H1 (cell line): ENCODE results near the gene RREB1. TPM values are rescaled to one million over a fixed set of nuclear protein-coding genes. Genes with fewer than 3 reads are reported as not detected.
A peak's percentile ranks its signal among the peaks of the same experiment; 100 is the strongest.

Experiments used
- CTCF ChIA-PET: fragments of 300-600 bp; sonication (Branson Sonifier 250); formaldehyde crosslinking; loops from one replicate; lab custom pipeline; 2021; ENCODE audit not compliant: partially characterized antibody; lab: Charles Lee
- POLR2A ChIA-PET: fragments of 300-600 bp; sonication (Branson Sonifier 250); formaldehyde crosslinking; loops from one replicate; lab custom pipeline; 2021; ENCODE audit warnings: inconsistent platforms; ENCODE audit not compliant: partially characterized antibody; lab: Charles Lee
- DNase-seq, 2 experiments: peaks; one replicate each; pipeline versions ENCODE4 v3.0.0 to v3.0.0-alpha.2; 2010 to 2022; ENCODE audit warnings: low spot score in 2 of 2, low read depth in 1 of 2, mixed read lengths in 1 of 2
- FAIRE-seq: peaks from 2 replicates; lab custom pipeline; 2011; peaks lifted over from hg19 to GRCh38; lab: Jason Lieb, UNC
- H2AFZ ChIP-seq: 2 replicates; pipeline ENCODE4 v1.8.1; 2012; ENCODE audit warnings: low read length, inconsistent platforms
- H2AK5ac ChIP-seq: 2 replicates; pipeline ENCODE4 v1.6.1; 2013; ENCODE audit warnings: low read depth, low read length
- H2BK120ac ChIP-seq: replicated peaks from 2 replicates; pipeline ENCODE3; 2013; ENCODE audit warnings: low read depth, low read length, inconsistent platforms
- H2BK12ac ChIP-seq: 2 replicates; pipeline ENCODE4 v1.6.1; 2013; ENCODE audit warnings: low read depth, low read length
- H2BK15ac ChIP-seq: 2 replicates; pipeline ENCODE4 v1.6.1; 2013; ENCODE audit warnings: low read length
- H2BK20ac ChIP-seq: 2 replicates; pipeline ENCODE4 v1.6.1; 2013; ENCODE audit warnings: low read length
- H2BK5ac ChIP-seq: 2 replicates; pipeline ENCODE4 v1.6.1; 2013; ENCODE audit warnings: low read depth, low read length
- H3K14ac ChIP-seq: 2 replicates; pipeline ENCODE4 v1.6.1; 2013; ENCODE audit warnings: inconsistent platforms; ENCODE audit not compliant: insufficient read length
- H3K18ac ChIP-seq: 2 replicates; pipeline ENCODE4 v1.6.1; 2013; ENCODE audit warnings: low read length; ENCODE audit errors: extremely low read depth
- H3K23ac ChIP-seq: 2 replicates; pipeline ENCODE4 v1.6.1; 2013; ENCODE audit warnings: inconsistent platforms; ENCODE audit not compliant: insufficient read length
- H3K23me2 ChIP-seq: 2 replicates; pipeline ENCODE4 v1.6.1; 2013; ENCODE audit warnings: low read depth, low read length
- H3K27ac ChIP-seq: 2 replicates; pipeline ENCODE4 v1.6.1; 2011; ENCODE audit warnings: low read depth, low read length, inconsistent platforms
- H3K27me3 ChIP-seq, 4 experiments: replicated peaks in 1 of 4; 1 replicate in 1 of 4; 2 replicates in 3 of 4; pipeline versions ENCODE4 v1.6.1 to v1.8.1; 2011 to 2013; ENCODE audit warnings: low read length in 3 of 4, mild to moderate bottlenecking in 3 of 4, inconsistent platforms in 2 of 4, mixed read lengths in 2 of 4, moderate library complexity in 1 of 4; ENCODE audit not compliant: control insufficient read depth in 3 of 4, insufficient read depth in 3 of 4; ENCODE audit errors: extremely low read depth in 1 of 4
- H3K36me3 ChIP-seq, 4 experiments: 2 replicates each; pipeline versions ENCODE4 v1.6.1 to v1.8.1; 2011 to 2013; ENCODE audit warnings: mild to moderate bottlenecking in 4 of 4, low read length in 3 of 4, moderate library complexity in 2 of 4, control low read depth in 1 of 4, inconsistent platforms in 1 of 4; ENCODE audit not compliant: insufficient read depth in 4 of 4, control insufficient read depth in 2 of 4
- H3K4ac ChIP-seq: replicated peaks from 2 replicates; pipeline ENCODE3; 2013; ENCODE audit warnings: low read length, low read depth, mixed read lengths, inconsistent platforms; ENCODE audit not compliant: insufficient read length
- H3K4me1 ChIP-seq, 4 experiments: replicated peaks in 1 of 4; 1 replicate in 1 of 4; 2 replicates in 3 of 4; pipeline versions ENCODE4 v1.6.1 to v1.8.1; 2011 to 2013; ENCODE audit warnings: low read length in 3 of 4, inconsistent platforms in 2 of 4, mixed read lengths in 1 of 4; ENCODE audit not compliant: insufficient read depth in 4 of 4, control insufficient read depth in 3 of 4
- H3K4me2 ChIP-seq, 2 experiments: 2 replicates each; pipeline versions ENCODE4 v1.6.1 to v1.8.1; 2011 to 2013; ENCODE audit warnings: low read depth in 2 of 2, low read length in 2 of 2, control low read depth in 1 of 2, inconsistent platforms in 1 of 2, mild to moderate bottlenecking in 1 of 2; ENCODE audit not compliant: insufficient read depth in 1 of 2
- H3K4me3 ChIP-seq, 4 experiments: fragments of 200-600, 300-600 bp in 1 of 4; sonication (generic), shearing (Covaris generic), sonication (Bioruptor Twin) in 1 of 4; 2 replicates each; pipeline versions ENCODE4 v1.5.1 to v1.8.1; 2011 to 2016; ENCODE audit warnings: low read length in 4 of 4, low read depth in 3 of 4, control low read depth in 2 of 4, inconsistent platforms in 2 of 4, mild to moderate bottlenecking in 2 of 4, mixed read lengths in 1 of 4, moderate library complexity in 1 of 4; ENCODE audit not compliant: insufficient read depth in 2 of 4; ENCODE audit errors: extremely low read depth in 1 of 4
- H3K56ac ChIP-seq: replicated peaks from 2 replicates; pipeline ENCODE3; 2013; ENCODE audit warnings: low read depth, mild to moderate bottlenecking, mixed read lengths, low read length, inconsistent platforms; ENCODE audit not compliant: insufficient read length
- H3K79me1 ChIP-seq: 2 replicates; pipeline ENCODE4 v1.6.1; 2013; ENCODE audit warnings: low read depth, low read length, control low read depth
- H3K79me2 ChIP-seq, 2 experiments: 2 replicates each; pipeline versions ENCODE4 v1.6.1 to v1.8.1; 2012 to 2013; ENCODE audit warnings: low read length in 2 of 2, mild to moderate bottlenecking in 2 of 2, inconsistent platforms in 1 of 2; ENCODE audit not compliant: insufficient read depth in 2 of 2, control insufficient read depth in 1 of 2
- H3K9ac ChIP-seq, 4 experiments: replicated peaks in 1 of 4; 1 replicate in 1 of 4; 2 replicates in 3 of 4; pipeline versions ENCODE4 v1.6.1 to v1.8.1; 2011 to 2013; ENCODE audit warnings: low read depth in 3 of 4, low read length in 3 of 4, control low read depth in 2 of 4, mild to moderate bottlenecking in 2 of 4, moderate library complexity in 2 of 4, inconsistent platforms in 1 of 4; ENCODE audit errors: extremely low read depth in 1 of 4
- H3K9me3 ChIP-seq, 2 experiments: 2 replicates each; pipeline versions ENCODE4 v1.6.1 to v1.8.1; 2012 to 2013; ENCODE audit warnings: mild to moderate bottlenecking in 2 of 2, moderate library complexity in 2 of 2, control low read depth in 1 of 2, inconsistent platforms in 1 of 2, low read depth in 1 of 2, low read length in 1 of 2, mixed read lengths in 1 of 2; ENCODE audit not compliant: insufficient read depth in 2 of 2
- H4K20me1 ChIP-seq, 2 experiments: replicated peaks in 1 of 2; 2 replicates each; pipeline versions ENCODE3 to v1.8.1; 2011 to 2013; ENCODE audit warnings: inconsistent platforms in 2 of 2, low read length in 2 of 2, mild to moderate bottlenecking in 1 of 2; ENCODE audit not compliant: insufficient read depth in 2 of 2, control insufficient read depth in 1 of 2
- H4K5ac ChIP-seq: 2 replicates; pipeline ENCODE4 v1.6.1; 2013; ENCODE audit warnings: low read length, low read depth, mixed read lengths, inconsistent platforms; ENCODE audit not compliant: insufficient read length
- H4K8ac ChIP-seq: 2 replicates; pipeline ENCODE4 v1.8.0; 2013; ENCODE audit warnings: mild to moderate bottlenecking, moderate library complexity, low read length, inconsistent platforms; ENCODE audit not compliant: insufficient read depth; ENCODE audit errors: extremely low read depth
- H4K91ac ChIP-seq: replicated peaks from 2 replicates; pipeline ENCODE3; 2013; ENCODE audit warnings: low read length, mixed read lengths, inconsistent platforms; ENCODE audit not compliant: insufficient read length
- BACH1 ChIP-seq: IDR thresholded peaks from 2 replicates; pipeline ENCODE4 v1.6.1; 2012; ENCODE audit warnings: low read length, improper control_type of control experiment
- GABPA ChIP-seq: IDR thresholded peaks from 2 replicates; pipeline ENCODE4 v1.6.1; 2011; ENCODE audit warnings: mild to moderate bottlenecking, low read length, moderate library complexity, borderline replicate concordance; ENCODE audit not compliant: insufficient read depth
- SIN3A ChIP-seq, 2 experiments: IDR thresholded peaks in 1 of 2; conservative IDR thresholded peaks in 1 of 2; 2 replicates each; pipeline ENCODE4 v1.6.1; 2011 to 2012; ENCODE audit warnings: low read length in 2 of 2, improper control_type of control experiment in 1 of 2, low read depth in 1 of 2, mild to moderate bottlenecking in 1 of 2
- SIRT6 ChIP-seq: IDR thresholded peaks from one replicate; pipeline ENCODE4 v1.7.1; 2012; ENCODE audit warnings: low read length, inconsistent platforms
- ZNF274 ChIP-seq: IDR thresholded peaks from 2 replicates; pipeline ENCODE4 v1.7.0; 2012; ENCODE audit warnings: low read length, borderline replicate concordance; ENCODE audit errors: extremely low read depth
- WGBS, 2 experiments: shearing (Covaris generic) in 1 of 2; methylation state at CpG; one replicate each; pipeline versions ENCODE4 v1.1.6 to v1.1.7; 2013 to 2015; ENCODE audit warnings: low lambda C conversion rate in 2 of 2, mixed read lengths in 2 of 2, inconsistent platforms in 1 of 2, low coverage in 1 of 2, missing lambda C conversion rate in 1 of 2; ENCODE audit not compliant: insufficient replicate concordance in 2 of 2, insufficient coverage in 1 of 2, insufficient read length in 1 of 2; ENCODE audit errors: extremely low coverage in 1 of 2, missing lambda C conversion rate in 1 of 2; 5-methylcytosine and 5-hydroxymethylcytosine counted together
- polyA plus RNA-seq, 7 experiments: library from polyadenylated mRNA; depleted of rRNA in 3 of 7; stranded (reverse) in 5 of 7; unstranded in 2 of 7; fragments of >200 nt in 5 of 7; fragments of 200-250 nt in 2 of 7; gene quantifications; 1 replicate in 5 of 7; 2 replicates in 1 of 7; 4 replicates in 1 of 7; pipeline versions ENCODE4 v1.2.1 to v1.2.3, GENCODE V29; 2011 to 2013; ENCODE audit warnings: missing spikeins in 2 of 7, mixed read lengths in 2 of 7
- total RNA-seq: library from RNA; stranded (reverse); fragmentation: NEBNext Ultra II Directional; extraction: Animal tissue kit (Norgen Biotek cat#: 25700); gene quantifications from 2 replicates; pipeline ENCODE4 v1.2.1, GENCODE V29; 2021
- TF ChIP-seq, protein P1 (sequence below): IDR thresholded peaks from 2 replicates; pipeline ENCODE4 v1.6.1; 2011; ENCODE audit warnings: low read length, improper control_type of control experiment
- TF ChIP-seq, protein P2 (sequence below): IDR thresholded peaks from 2 replicates; pipeline ENCODE4 v1.6.1; 2012; ENCODE audit warnings: low read length, inconsistent platforms
- TF ChIP-seq, protein P3 (sequence below): IDR thresholded peaks from 2 replicates; pipeline ENCODE4 v1.6.1; 2012; ENCODE audit warnings: inconsistent platforms

The RREB1 gene
- total and polyA plus RNA-seq, 2 of the 8 experiments (the other 6 are each of a cell fraction or from before 2014, with no cell fraction given) = 3.9 to 34.7 TPM

DNA sequence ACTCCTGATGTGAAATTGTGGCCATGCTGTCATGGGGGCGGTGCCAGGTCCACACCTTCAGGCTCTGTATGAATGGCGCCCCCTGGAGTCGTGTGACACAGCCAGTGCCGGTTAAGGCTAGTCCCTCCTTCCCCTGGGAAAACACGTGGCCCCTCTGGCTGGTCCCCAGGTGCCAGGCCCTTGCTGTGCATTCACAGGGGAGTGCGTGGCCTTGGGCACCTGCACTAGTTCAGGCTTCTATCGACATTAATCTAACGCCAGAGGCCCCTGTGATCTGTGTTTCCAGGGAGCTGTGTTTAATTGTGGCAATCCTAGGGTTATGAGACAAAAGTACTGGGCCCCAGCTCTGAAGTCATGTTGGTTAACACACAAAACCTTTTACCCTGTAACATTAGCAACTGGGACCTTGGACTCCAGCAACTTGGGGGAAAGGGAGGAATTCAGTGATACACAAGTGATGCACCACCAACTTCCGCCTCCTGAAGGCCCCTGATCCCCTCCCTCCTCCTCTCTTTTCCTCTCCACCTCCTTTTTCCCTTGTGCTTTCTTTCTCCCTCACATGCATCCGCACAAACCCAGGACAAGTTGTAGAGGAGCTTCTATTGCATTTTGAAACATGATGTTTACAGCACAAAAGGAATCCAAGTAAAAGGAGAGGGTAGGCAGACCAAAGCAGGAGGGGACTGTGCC, 131.3 kb downstream of the RREB1 start:
- Histone ChIP-seq H2AK5ac (no peak overlapping the region; the same call in 1 of the 2 replicates), H3K9ac (no peak overlapping the region), H3K4me2 (no peak overlapping the region), H2AFZ (no peak overlapping the region), H3K4ac (no peak overlapping the region), H3K27ac (no peak overlapping the region), H4K8ac (0 out of 2 replicates have a peak overlapping the region, but pooled peaks have one; percentile 66), H3K4me3 (no peak overlapping the region), H3K9me3 (no peaks in the 10 kb centered on the region), H3K56ac (no peak overlapping the region), H3K79me1 (peaks cover 4% of the 10 kb centered on the region; the same call in 1 of the 2 replicates), H3K18ac (0 out of 2 replicates have a peak overlapping the region, but pooled peaks have one; percentile 48), H2BK120ac (no peak overlapping the region), H2BK15ac (no peak overlapping the region), H4K5ac (no peak overlapping the region), H2BK12ac (0 out of 2 replicates have a peak overlapping the region, but pooled peaks have one; percentile 5), H4K20me1 (no peaks in the 10 kb centered on the region), H3K23me2 (no peaks in the 10 kb centered on the region), H3K23ac (no peak overlapping the region), H4K91ac (no peak overlapping the region), H3K14ac (no peak overlapping the region), H3K36me3 (no peaks in the 10 kb centered on the region), H3K4me1 (peaks cover 9 to 23% (median 14%) of the 10 kb centered on the region in 4 experiments), H3K79me2 (no peaks in the 10 kb centered on the region), H3K27me3 (no peaks in the 10 kb centered on the region), H2BK20ac (no peak overlapping the region), H2BK5ac (no peak overlapping the region)
- FAIRE-seq (no peak), DNase-seq (peak in 1 of 2 experiments; percentile 90)
- 43% methylated on average over 10 of the region's 10 CpGs; no CpG with 5 or more reads in 1 of the 2 experiments for WGBS, 2 experiments
- CTCF ChIA-PET = interaction anchor here (0.6 to 3.7 kb wide), 51 partner anchors 10 to 611 kb away, joined by 3 to 28 read pairs (median 4); no protein-coding TSS in a partner anchor
- POLR2A ChIA-PET = interaction anchor here (0.7 to 1.4 kb wide), 2 partner anchors 187 to 514 kb away, joined by 3 to 4 read pairs; no protein-coding TSS in a partner anchor
- peak; percentile 40; the same call in 1 of the 2 replicates for TF ChIP-seq BACH1
- TF ChIP-seq SIRT6 = no peak
- TF ChIP-seq SIN3A (conservative IDR thresholded peaks at IDR 0.05 in 1 of 2, IDR thresholded peaks at IDR 0.05 in 1 of 2; ENCODE audit: low read depth in 1 of 2, low read length in 2 of 2) = peak in 1 of 2 experiments; percentile 71; a peak in 1 of 4 replicates
- TF ChIP-seq, protein P1, sequence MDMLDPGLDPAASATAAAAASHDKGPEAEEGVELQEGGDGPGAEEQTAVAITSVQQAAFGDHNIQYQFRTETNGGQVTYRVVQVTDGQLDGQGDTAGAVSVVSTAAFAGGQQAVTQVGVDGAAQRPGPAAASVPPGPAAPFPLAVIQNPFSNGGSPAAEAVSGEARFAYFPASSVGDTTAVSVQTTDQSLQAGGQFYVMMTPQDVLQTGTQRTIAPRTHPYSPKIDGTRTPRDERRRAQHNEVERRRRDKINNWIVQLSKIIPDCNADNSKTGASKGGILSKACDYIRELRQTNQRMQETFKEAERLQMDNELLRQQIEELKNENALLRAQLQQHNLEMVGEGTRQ = peak; percentile 65; the same call in 1 of the 2 replicates
- no peak for TF ChIP-seq ZNF274
- TF ChIP-seq GABPA = no peak
- TF ChIP-seq, protein P2, sequence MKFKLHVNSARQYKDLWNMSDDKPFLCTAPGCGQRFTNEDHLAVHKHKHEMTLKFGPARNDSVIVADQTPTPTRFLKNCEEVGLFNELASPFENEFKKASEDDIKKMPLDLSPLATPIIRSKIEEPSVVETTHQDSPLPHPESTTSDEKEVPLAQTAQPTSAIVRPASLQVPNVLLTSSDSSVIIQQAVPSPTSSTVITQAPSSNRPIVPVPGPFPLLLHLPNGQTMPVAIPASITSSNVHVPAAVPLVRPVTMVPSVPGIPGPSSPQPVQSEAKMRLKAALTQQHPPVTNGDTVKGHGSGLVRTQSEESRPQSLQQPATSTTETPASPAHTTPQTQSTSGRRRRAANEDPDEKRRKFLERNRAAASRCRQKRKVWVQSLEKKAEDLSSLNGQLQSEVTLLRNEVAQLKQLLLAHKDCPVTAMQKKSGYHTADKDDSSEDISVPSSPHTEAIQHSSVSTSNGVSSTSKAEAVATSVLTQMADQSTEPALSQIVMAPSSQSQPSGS = 0 out of 2 replicates have a peak, but pooled peaks have one; percentile 43
- TF ChIP-seq, protein P3, sequence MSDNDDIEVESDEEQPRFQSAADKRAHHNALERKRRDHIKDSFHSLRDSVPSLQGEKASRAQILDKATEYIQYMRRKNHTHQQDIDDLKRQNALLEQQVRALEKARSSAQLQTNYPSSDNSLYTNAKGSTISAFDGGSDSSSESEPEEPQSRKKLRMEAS = peak; percentile 93
